HepG2 (cell line): ENCODE measurements around the gene KLHL33. TPM values are rescaled to one million over a fixed set of nuclear protein-coding genes. Genes with fewer than 3 reads are reported as not detected.

Source experiments
- ATAD3A ChIP-seq: sonication (generic); formaldehyde crosslinking; IDR thresholded peaks from 2 replicates; pipeline ENCODE4 v1.4.0; 2020; ENCODE audit warnings: missing genetic modification reagents
- RBAK ChIP-seq: sonication (generic); formaldehyde crosslinking; IDR thresholded peaks from 2 replicates; pipeline ENCODE4 v1.5.1; 2020; ENCODE audit warnings: mild to moderate bottlenecking, missing genetic modification reagents
- SAP130 ChIP-seq: IDR thresholded peaks from 2 replicates; pipeline ENCODE4 v1.6.1; 2016; ENCODE audit warnings: low read depth
- SMARCC2 ChIP-seq: fragments of 450-650 bp; IDR thresholded peaks from 2 replicates; pipeline ENCODE4 v1.6.1; 2017; ENCODE audit warnings: antibody characterized with exemption, mild to moderate bottlenecking
- SMYD3 ChIP-seq: sonication (generic); formaldehyde crosslinking; IDR thresholded peaks from 2 replicates; pipeline ENCODE4 v1.8.1; 2023; ENCODE audit warnings: mild to moderate bottlenecking, missing genetic modification reagents
- TEAD3 ChIP-seq: optimal IDR thresholded peaks from 2 replicates; pipeline ENCODE3; 2016; ENCODE audit warnings: borderline replicate concordance
- ZNF235 ChIP-seq: sonication (generic); formaldehyde crosslinking; IDR thresholded peaks from 2 replicates; pipeline ENCODE4 v1.8.1; 2023; ENCODE audit warnings: mild to moderate bottlenecking, missing genetic modification reagents, borderline replicate concordance
- ZNF430 ChIP-seq: sonication (generic); formaldehyde crosslinking; IDR thresholded peaks from 2 replicates; pipeline ENCODE4 v1.9.0; 2021; ENCODE audit warnings: mild to moderate bottlenecking, missing genetic modification reagents
- ZNF432 ChIP-seq: sonication (generic); formaldehyde crosslinking; IDR thresholded peaks from 2 replicates; pipeline ENCODE4 v1.5.0; 2020; ENCODE audit warnings: missing genetic modification reagents, mild to moderate bottlenecking, borderline replicate concordance
- polyA plus RNA-seq, 8 experiments: library from polyadenylated mRNA; depleted of rRNA in 3 of 8; stranded (reverse) in 7 of 8; unstranded in 1 of 8; fragments of >200 nt; fragmentation: Illumina TruSeq in 4 of 8; extraction: Trizol in 4 of 8; gene quantifications; 2 replicates each; pipeline versions ENCODE4 v1.2.1 to v1.2.3, GENCODE V29; 2011 to 2016; ENCODE audit warnings: low read depth in 4 of 8, missing spikeins in 1 of 8, mixed read lengths in 1 of 8; ENCODE audit not compliant: insufficient read depth in 1 of 8
- total RNA-seq, 5 experiments: library from RNA; depleted of rRNA; stranded (reverse); fragments of >200 nt; fragmentation: Illumina TruSeq; extraction: Trizol; gene quantifications; 2 replicates each; pipeline ENCODE4 v1.2.3, GENCODE V29; 2016; ENCODE audit warnings: low read depth in 1 of 5
- TF ChIP-seq, protein P1 (sequence below): sonication (generic); formaldehyde crosslinking; IDR thresholded peaks from 2 replicates; pipeline ENCODE4 v1.4.0; 2020; ENCODE audit warnings: mild to moderate bottlenecking, missing genetic modification reagents
- TF ChIP-seq, protein P2 (sequence below): sonication (generic); formaldehyde crosslinking; IDR thresholded peaks from 2 replicates; pipeline ENCODE4 v1.4.0; 2020; ENCODE audit warnings: missing genetic modification reagents
- TF ChIP-seq, protein P3 (sequence below): sonication (generic); formaldehyde crosslinking; IDR thresholded peaks from 2 replicates; pipeline ENCODE4 v1.4.0; 2020; ENCODE audit warnings: missing genetic modification reagents
- TF ChIP-seq, protein P4 (sequence below): IDR thresholded peaks from 2 replicates; pipeline ENCODE4 v1.6.1; 2018; ENCODE audit warnings: missing genetic modification reagents

KLHL33 gene
- total and polyA plus RNA-seq, 2 of the 13 experiments (the other 11 are each of a cell fraction or from before 2014, with no cell fraction given) = not detected

DNA sequence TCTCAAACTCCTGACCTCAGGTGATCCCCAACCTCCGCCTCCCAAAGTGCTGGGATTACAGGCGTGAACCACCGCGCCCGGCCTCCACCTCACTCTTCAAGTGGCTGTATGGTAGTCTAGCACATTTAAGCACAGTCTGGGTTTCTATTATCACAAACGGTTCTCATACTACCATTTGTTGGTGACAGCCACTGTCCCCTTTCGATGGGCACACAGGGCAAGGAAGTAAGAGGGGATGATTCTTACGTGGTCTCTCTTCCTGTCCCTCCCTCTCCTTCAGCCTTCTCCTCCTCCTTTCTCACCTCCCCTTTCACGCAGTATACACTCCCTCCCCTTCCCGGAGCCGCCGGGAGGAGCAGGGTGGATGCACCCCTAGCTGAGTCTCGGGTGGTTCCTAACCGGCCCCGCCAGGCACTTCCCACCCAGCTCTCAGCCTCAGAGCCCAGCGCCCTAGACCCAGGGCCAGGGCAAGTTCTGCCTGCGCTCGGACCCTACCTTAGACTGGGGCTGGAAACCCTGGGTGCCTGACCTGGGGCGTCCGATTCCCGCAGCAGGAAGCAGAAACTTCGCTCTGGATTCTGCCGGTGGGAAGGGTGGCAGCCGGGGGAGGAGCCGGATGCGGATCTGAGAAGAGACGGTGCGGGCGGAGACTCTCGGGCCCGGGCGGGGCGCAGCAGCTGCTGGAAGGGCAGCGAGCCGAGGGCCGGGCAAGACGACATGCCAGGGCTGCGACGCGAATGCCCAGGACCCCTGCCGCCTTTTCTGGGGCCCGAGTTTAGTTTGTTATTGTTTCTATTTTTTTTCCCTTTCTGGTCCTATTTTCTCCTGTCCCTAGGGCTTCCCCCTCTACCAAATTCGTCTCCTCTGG is 22.9 kb downstream of the KLHL33 start, which contains the start of gene TEP1 (continued):
- TF ChIP-seq, protein P1, sequence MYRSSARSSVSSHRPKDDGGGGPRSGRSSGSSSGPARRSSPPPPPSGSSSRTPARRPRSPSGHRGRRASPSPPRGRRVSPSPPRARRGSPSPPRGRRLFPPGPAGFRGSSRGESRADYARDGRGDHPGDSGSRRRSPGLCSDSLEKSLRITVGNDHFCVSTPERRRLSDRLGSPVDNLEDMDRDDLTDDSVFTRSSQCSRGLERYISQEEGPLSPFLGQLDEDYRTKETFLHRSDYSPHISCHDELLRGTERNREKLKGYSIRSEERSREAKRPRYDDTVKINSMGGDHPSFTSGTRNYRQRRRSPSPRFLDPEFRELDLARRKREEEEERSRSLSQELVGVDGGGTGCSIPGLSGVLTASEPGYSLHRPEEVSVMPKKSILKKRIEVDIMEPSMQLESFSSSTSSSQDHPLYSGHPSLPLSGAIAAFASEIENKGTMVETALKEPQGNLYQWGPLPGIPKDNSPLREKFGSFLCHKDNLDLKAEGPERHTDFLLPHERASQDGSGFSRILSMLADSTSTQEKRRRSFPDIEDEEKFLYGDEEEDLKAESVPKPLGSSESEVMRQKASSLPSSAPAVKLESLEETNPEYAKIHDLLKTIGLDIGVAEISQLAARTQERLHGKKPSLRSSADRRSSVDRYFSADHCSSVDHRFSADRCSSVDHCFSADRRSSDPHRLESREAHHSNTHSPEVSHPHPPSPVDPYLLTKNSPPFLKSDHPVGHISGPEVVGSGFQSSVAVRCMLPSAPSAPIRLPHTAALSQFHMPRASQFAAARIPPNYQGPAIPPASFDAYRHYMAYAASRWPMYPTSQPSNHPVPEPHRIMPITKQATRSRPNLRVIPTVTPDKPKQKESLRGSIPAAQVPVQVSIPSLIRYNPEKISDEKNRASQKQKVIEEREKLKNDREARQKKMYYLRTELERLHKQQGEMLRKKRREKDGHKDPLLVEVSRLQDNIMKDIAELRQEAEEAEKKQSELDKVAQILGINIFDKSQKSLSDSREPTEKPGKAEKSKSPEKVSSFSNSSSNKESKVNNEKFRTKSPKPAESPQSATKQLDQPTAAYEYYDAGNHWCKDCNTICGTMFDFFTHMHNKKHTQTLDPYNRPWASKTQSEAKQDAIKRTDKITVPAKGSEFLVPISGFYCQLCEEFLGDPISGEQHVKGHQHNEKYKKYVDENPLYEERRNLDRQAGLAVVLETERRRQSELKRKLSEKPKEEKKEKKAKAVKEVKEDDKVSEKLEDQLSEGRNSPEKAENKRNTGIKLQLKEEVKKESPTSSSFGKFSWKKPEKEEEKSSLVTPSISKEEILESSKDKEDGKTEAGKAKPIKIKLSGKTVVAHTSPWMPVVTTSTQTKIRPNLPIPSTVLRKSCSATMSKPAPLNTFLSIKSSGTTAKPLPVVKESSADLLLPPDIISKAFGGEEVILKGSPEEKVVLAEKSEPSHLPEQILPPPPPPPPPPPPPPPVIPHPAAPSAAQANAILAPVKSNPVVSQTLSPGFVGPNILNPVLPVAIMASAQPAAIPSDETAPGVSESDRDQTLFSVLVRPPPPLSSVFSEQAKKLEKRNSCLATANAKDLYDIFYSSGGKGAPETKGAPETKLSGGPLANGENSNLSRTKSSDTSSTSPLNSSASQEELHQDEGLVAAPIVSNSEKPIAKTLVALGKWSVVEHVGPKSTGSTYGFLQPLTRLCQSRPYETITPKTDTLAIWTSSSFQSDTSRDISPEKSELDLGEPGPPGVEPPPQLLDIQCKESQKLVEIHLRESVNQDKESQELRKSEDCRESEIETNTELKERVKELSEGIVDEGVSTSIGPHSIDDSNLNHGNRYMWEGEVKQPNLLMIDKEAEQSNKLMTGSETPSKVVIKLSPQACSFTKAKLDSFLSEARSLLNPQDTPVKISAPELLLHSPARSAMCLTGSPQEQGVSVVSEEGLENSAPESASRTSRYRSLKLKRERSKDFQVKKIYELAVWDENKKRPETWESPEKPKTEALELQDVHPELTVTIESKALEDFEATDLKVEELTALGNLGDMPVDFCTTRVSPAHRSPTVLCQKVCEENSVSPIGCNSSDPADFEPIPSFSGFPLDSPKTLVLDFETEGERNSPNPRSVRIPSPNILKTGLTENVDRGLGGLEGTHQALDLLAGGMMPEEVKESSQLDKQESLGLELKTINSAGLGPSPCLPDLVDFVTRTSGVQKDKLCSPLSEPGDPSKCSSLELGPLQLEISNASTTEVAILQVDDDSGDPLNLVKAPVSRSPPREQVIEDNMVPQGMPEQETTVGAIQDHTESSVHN (CRISPR knock-in tag) = no peak
- TF ChIP-seq, protein P2, sequence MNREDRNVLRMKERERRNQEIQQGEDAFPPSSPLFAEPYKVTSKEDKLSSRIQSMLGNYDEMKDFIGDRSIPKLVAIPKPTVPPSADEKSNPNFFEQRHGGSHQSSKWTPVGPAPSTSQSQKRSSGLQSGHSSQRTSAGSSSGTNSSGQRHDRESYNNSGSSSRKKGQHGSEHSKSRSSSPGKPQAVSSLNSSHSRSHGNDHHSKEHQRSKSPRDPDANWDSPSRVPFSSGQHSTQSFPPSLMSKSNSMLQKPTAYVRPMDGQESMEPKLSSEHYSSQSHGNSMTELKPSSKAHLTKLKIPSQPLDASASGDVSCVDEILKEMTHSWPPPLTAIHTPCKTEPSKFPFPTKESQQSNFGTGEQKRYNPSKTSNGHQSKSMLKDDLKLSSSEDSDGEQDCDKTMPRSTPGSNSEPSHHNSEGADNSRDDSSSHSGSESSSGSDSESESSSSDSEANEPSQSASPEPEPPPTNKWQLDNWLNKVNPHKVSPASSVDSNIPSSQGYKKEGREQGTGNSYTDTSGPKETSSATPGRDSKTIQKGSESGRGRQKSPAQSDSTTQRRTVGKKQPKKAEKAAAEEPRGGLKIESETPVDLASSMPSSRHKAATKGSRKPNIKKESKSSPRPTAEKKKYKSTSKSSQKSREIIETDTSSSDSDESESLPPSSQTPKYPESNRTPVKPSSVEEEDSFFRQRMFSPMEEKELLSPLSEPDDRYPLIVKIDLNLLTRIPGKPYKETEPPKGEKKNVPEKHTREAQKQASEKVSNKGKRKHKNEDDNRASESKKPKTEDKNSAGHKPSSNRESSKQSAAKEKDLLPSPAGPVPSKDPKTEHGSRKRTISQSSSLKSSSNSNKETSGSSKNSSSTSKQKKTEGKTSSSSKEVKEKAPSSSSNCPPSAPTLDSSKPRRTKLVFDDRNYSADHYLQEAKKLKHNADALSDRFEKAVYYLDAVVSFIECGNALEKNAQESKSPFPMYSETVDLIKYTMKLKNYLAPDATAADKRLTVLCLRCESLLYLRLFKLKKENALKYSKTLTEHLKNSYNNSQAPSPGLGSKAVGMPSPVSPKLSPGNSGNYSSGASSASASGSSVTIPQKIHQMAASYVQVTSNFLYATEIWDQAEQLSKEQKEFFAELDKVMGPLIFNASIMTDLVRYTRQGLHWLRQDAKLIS (CRISPR knock-in tag) = no peak
- no peak for TF ChIP-seq SMYD3
- TF ChIP-seq TEAD3 = no peak
- TF ChIP-seq RBAK (CRISPR knock-in tag) = no peak
- TF ChIP-seq ZNF235 (CRISPR knock-in tag) = peak; percentile 79
- 0 out of 2 replicates have a peak, but pooled peaks have one; percentile 74 for TF ChIP-seq ZNF432 (CRISPR knock-in tag)
- peak; percentile 91 for TF ChIP-seq SAP130
- TF ChIP-seq ZNF430 (CRISPR knock-in tag) = no peak
- TF ChIP-seq SMARCC2 = no peak
- TF ChIP-seq, protein P3, sequence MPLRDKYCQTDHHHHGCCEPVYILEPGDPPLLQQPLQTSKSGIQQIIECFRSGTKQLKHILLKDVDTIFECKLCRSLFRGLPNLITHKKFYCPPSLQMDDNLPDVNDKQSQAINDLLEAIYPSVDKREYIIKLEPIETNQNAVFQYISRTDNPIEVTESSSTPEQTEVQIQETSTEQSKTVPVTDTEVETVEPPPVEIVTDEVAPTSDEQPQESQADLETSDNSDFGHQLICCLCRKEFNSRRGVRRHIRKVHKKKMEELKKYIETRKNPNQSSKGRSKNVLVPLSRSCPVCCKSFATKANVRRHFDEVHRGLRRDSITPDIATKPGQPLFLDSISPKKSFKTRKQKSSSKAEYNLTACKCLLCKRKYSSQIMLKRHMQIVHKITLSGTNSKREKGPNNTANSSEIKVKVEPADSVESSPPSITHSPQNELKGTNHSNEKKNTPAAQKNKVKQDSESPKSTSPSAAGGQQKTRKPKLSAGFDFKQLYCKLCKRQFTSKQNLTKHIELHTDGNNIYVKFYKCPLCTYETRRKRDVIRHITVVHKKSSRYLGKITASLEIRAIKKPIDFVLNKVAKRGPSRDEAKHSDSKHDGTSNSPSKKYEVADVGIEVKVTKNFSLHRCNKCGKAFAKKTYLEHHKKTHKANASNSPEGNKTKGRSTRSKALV (CRISPR knock-in tag) = peak; percentile 69
- TF ChIP-seq ATAD3A (CRISPR knock-in tag) = no peak
- TF ChIP-seq, protein P4, sequence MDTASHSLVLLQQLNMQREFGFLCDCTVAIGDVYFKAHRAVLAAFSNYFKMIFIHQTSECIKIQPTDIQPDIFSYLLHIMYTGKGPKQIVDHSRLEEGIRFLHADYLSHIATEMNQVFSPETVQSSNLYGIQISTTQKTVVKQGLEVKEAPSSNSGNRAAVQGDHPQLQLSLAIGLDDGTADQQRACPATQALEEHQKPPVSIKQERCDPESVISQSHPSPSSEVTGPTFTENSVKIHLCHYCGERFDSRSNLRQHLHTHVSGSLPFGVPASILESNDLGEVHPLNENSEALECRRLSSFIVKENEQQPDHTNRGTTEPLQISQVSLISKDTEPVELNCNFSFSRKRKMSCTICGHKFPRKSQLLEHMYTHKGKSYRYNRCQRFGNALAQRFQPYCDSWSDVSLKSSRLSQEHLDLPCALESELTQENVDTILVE (CRISPR knock-in tag) = 0 out of 2 replicates have a peak, but pooled peaks have one; percentile 18
